Measurements from ENCODE around the gene MSI2. TPM values are rescaled to one million over a fixed set of nuclear protein-coding genes. Genes with fewer than 3 reads are reported as not detected.

Gene MSI2
- total RNA-seq, 1 donor from 2014 or later: 181 TPM

- H3K36me3 Mint-ChIP-seq (ENCODE audit: low read depth): peaks cover 8% of the 10 kb centered on the region
- intact Hi-C loops (cut with micrococcal nuclease): loop anchor here (5.0 kb wide), 1 partner anchor 73 kb away; no protein-coding TSS in a partner anchor
- DNase-seq (ENCODE audit: low spot score): no peak
- H3K27me3 Mint-ChIP-seq (ENCODE audit: low read depth): no peaks in the 10 kb centered on the region
- H3K27ac Mint-ChIP-seq: no peak overlapping the region
- H3K9me3 Mint-ChIP-seq: no peaks in the 10 kb centered on the region
- peaks cover 3% of the 10 kb centered on the region for H3K4me1 Mint-ChIP-seq (ENCODE audit: low read depth)
- H3K4me3 Mint-ChIP-seq (ENCODE audit: low read depth): no peak overlapping the region
These were observed 418.6 kb downstream of the MSI2 start for GRCh38 chr17:57674894-57675293.

- Mint-ChIP-seq H3K4me3 (ENCODE audit: low read depth) (no peak overlapping the region), H3K9me3 (no peaks in the 10 kb centered on the region), H3K36me3 (ENCODE audit: low read depth) (peaks cover 12% of the 10 kb centered on the region), H3K27ac (no peak overlapping the region), H3K4me1 (ENCODE audit: low read depth) (peaks cover 3% of the 10 kb centered on the region), H3K27me3 (ENCODE audit: low read depth) (no peaks in the 10 kb centered on the region)
- no peak for DNase-seq (ENCODE audit: low spot score)
- intact Hi-C loops (cut with micrococcal nuclease): no loop called here
These were observed 419.4 kb downstream of the MSI2 start for GRCh38 chr17:57675427-57676387.

- Mint-ChIP-seq H3K4me1 (ENCODE audit: low read depth) (peaks cover 3% of the 10 kb centered on the region), H3K27me3 (ENCODE audit: low read depth) (no peaks in the 10 kb centered on the region), H3K36me3 (ENCODE audit: low read depth) (peaks cover 12% of the 10 kb centered on the region), H3K9me3 (no peaks in the 10 kb centered on the region), H3K4me3 (ENCODE audit: low read depth) (no peak overlapping the region), H3K27ac (no peak overlapping the region)
- intact Hi-C loops (cut with micrococcal nuclease): no loop called here
- no peak for DNase-seq (ENCODE audit: low spot score)
These were observed 420.2 kb downstream of the MSI2 start for GRCh38 chr17:57676543-57676942.

- intact Hi-C loops (cut with micrococcal nuclease): no loop called here
- Mint-ChIP-seq H3K4me3 (ENCODE audit: low read depth) (no peak overlapping the region), H3K4me1 (ENCODE audit: low read depth) (no peaks in the 10 kb centered on the region), H3K36me3 (ENCODE audit: low read depth) (peaks cover 12% of the 10 kb centered on the region), H3K27ac (no peak overlapping the region), H3K27me3 (ENCODE audit: low read depth) (no peaks in the 10 kb centered on the region), H3K9me3 (no peaks in the 10 kb centered on the region)
- DNase-seq (ENCODE audit: low spot score): no peak
These were observed 421.0 kb downstream of the MSI2 start for GRCh38 chr17:57677301-57677700.

- no peak overlapping the region for H3K4me3 Mint-ChIP-seq (ENCODE audit: low read depth)
- no peak overlapping the region for H3K27ac Mint-ChIP-seq
- peaks cover 12% of the 10 kb centered on the region for H3K36me3 Mint-ChIP-seq (ENCODE audit: low read depth)
- H3K4me1 Mint-ChIP-seq (ENCODE audit: low read depth): no peaks in the 10 kb centered on the region
- intact Hi-C loops (cut with micrococcal nuclease): no loop called here
- no peaks in the 10 kb centered on the region for H3K9me3 Mint-ChIP-seq
- no peak for DNase-seq (ENCODE audit: low spot score)
- no peaks in the 10 kb centered on the region for H3K27me3 Mint-ChIP-seq (ENCODE audit: low read depth)
These were observed 421.5 kb downstream of the MSI2 start for GRCh38 chr17:57677858-57678257.

GRCh38 chr17:57678393-57678792 is 422.1 kb downstream of the MSI2 start:
- DNase-seq (ENCODE audit: low spot score): no peak
- Mint-ChIP-seq H3K27me3 (ENCODE audit: low read depth) (no peaks in the 10 kb centered on the region), H3K4me3 (ENCODE audit: low read depth) (no peak overlapping the region), H3K36me3 (ENCODE audit: low read depth) (peaks cover 12% of the 10 kb centered on the region), H3K4me1 (ENCODE audit: low read depth) (no peaks in the 10 kb centered on the region), H3K27ac (no peak overlapping the region), H3K9me3 (no peaks in the 10 kb centered on the region)
- intact Hi-C loops (cut with micrococcal nuclease): no loop called here

- intact Hi-C loops (cut with micrococcal nuclease): no loop called here
- no peaks in the 10 kb centered on the region for H3K4me1 Mint-ChIP-seq (ENCODE audit: low read depth)
- no peaks in the 10 kb centered on the region for H3K9me3 Mint-ChIP-seq
These were observed 423.0 kb downstream of the MSI2 start for GRCh38 chr17:57679356-57679755.

GRCh38 chr17:57679906-57680695 is 423.8 kb downstream of the MSI2 start:
- H3K27ac Mint-ChIP-seq: no peak overlapping the region
- peaks cover 8% of the 10 kb centered on the region for H3K36me3 Mint-ChIP-seq (ENCODE audit: low read depth)
- intact Hi-C loops (cut with micrococcal nuclease): no loop called here
- no peaks in the 10 kb centered on the region for H3K4me1 Mint-ChIP-seq (ENCODE audit: low read depth)
- H3K4me3 Mint-ChIP-seq (ENCODE audit: low read depth): no peak overlapping the region
- no peaks in the 10 kb centered on the region for H3K27me3 Mint-ChIP-seq (ENCODE audit: low read depth)
- no peak for DNase-seq (ENCODE audit: low spot score)
- no peaks in the 10 kb centered on the region for H3K9me3 Mint-ChIP-seq

More at GRCh38 chr17:57679356-57679755, 423.0 kb downstream of the MSI2 start:
- no peak for DNase-seq (ENCODE audit: low spot score)
- H3K36me3 Mint-ChIP-seq (ENCODE audit: low read depth): peaks cover 10% of the 10 kb centered on the region
- no peak overlapping the region for H3K4me3 Mint-ChIP-seq (ENCODE audit: low read depth)
- no peaks in the 10 kb centered on the region for H3K27me3 Mint-ChIP-seq (ENCODE audit: low read depth)
- H3K27ac Mint-ChIP-seq: no peak overlapping the region

GRCh38 chr17:57682701-57683100 is 426.4 kb downstream of the MSI2 start:
- Mint-ChIP-seq H3K9me3 (no peaks in the 10 kb centered on the region), H3K4me1 (ENCODE audit: low read depth) (no peaks in the 10 kb centered on the region), H3K36me3 (ENCODE audit: low read depth) (peaks cover 5% of the 10 kb centered on the region), H3K4me3 (ENCODE audit: low read depth) (no peak overlapping the region), H3K27me3 (ENCODE audit: low read depth) (peaks cover 7% of the 10 kb centered on the region), H3K27ac (no peak overlapping the region)
- DNase-seq (ENCODE audit: low spot score): no peak
- intact Hi-C loops (cut with micrococcal nuclease): no loop called here

GRCh38 chr17:57684711-57685498 is 428.6 kb downstream of the MSI2 start:
- no peak overlapping the region for H3K4me3 Mint-ChIP-seq (ENCODE audit: low read depth)
- no peaks in the 10 kb centered on the region for H3K9me3 Mint-ChIP-seq

GRCh38 chr17:57685499-57686132 is 429.3 kb downstream of the MSI2 start:
- Mint-ChIP-seq H3K27ac (no peak overlapping the region), H3K36me3 (ENCODE audit: low read depth) (no peaks in the 10 kb centered on the region), H3K4me1 (ENCODE audit: low read depth) (no peaks in the 10 kb centered on the region), H3K4me3 (ENCODE audit: low read depth) (no peak overlapping the region), H3K27me3 (ENCODE audit: low read depth) (peaks cover 8% of the 10 kb centered on the region), H3K9me3 (no peaks in the 10 kb centered on the region)
- intact Hi-C loops (cut with micrococcal nuclease): no loop called here
- DNase-seq (ENCODE audit: low spot score): no peak

More at GRCh38 chr17:57684711-57685498, 428.6 kb downstream of the MSI2 start:
- Mint-ChIP-seq H3K36me3 (ENCODE audit: low read depth) (peaks cover 4% of the 10 kb centered on the region), H3K4me1 (ENCODE audit: low read depth) (no peaks in the 10 kb centered on the region), H3K27ac (no peak overlapping the region), H3K27me3 (ENCODE audit: low read depth) (peaks cover 8% of the 10 kb centered on the region)
- DNase-seq (ENCODE audit: low spot score): no peak
- intact Hi-C loops (cut with micrococcal nuclease): no loop called here

- Mint-ChIP-seq H3K27ac (no peak overlapping the region), H3K27me3 (ENCODE audit: low read depth) (peaks cover 13% of the 10 kb centered on the region), H3K4me3 (ENCODE audit: low read depth) (no peak overlapping the region), H3K36me3 (ENCODE audit: low read depth) (no peaks in the 10 kb centered on the region), H3K4me1 (ENCODE audit: low read depth) (peaks cover 4% of the 10 kb centered on the region), H3K9me3 (no peaks in the 10 kb centered on the region)
- intact Hi-C loops (cut with micrococcal nuclease): no loop called here
- no peak for DNase-seq (ENCODE audit: low spot score)
These were observed 431.3 kb downstream of the MSI2 start for GRCh38 chr17:57687642-57688041.

All from activated T-helper 2 cell treated with anti-CD3 and anti-CD28 coated beads, Interferon-gamma antibody, Interleukin-2, Interleukin-4, amounts not matched to agents 10 μg/mL and 5 μg/mL and 100 μg/mL, durations not matched to agents 14 hours and 24 hours and 36 hours (primary cell).